Mesenchymal stem cell (in vitro differentiated cells and primary cell): ENCODE data around the gene SMURF2.
A peak's percentile ranks its signal among the peaks of the same experiment; 100 is the strongest.

Source experiments
- DNase-seq: peaks from one replicate; pipeline ENCODE4 v3.0.0-alpha.2; 2013
- H2AFZ ChIP-seq: one replicate; pipeline ENCODE4 v1.6.1; 2013; ENCODE audit warnings: low read depth, mild to moderate bottlenecking, control low read depth, inconsistent platforms, low read length, moderate library complexity
- H2AK5ac ChIP-seq: 2 replicates; pipeline ENCODE4 v1.6.1; 2013; ENCODE audit warnings: low read length, moderate library complexity, mild to moderate bottlenecking, inconsistent platforms; ENCODE audit not compliant: severe bottlenecking
- H2BK120ac ChIP-seq: one replicate; pipeline ENCODE4 v1.6.1; 2013; ENCODE audit warnings: low read depth, mild to moderate bottlenecking, inconsistent platforms, low read length, moderate library complexity
- H2BK12ac ChIP-seq, 2 experiments: one replicate each; pipeline ENCODE4 v1.6.1; 2013; ENCODE audit warnings: inconsistent platforms in 2 of 2, low read length in 2 of 2, mild to moderate bottlenecking in 2 of 2, moderate library complexity in 2 of 2, control low read depth in 1 of 2
- H2BK15ac ChIP-seq: one replicate; pipeline ENCODE4 v1.6.1; 2013; ENCODE audit warnings: mild to moderate bottlenecking, low read depth, inconsistent platforms; ENCODE audit not compliant: poor library complexity, severe bottlenecking
- H2BK5ac ChIP-seq: 2 replicates; pipeline ENCODE4 v1.6.1; 2013; ENCODE audit warnings: low read depth, mild to moderate bottlenecking, low read length, control low read depth, inconsistent platforms; ENCODE audit not compliant: poor library complexity, severe bottlenecking
- H3K14ac ChIP-seq, 2 experiments: one replicate each; pipeline ENCODE4 v1.6.1; 2013; ENCODE audit warnings: inconsistent platforms in 2 of 2, low read length in 2 of 2, control low read depth in 1 of 2, mild to moderate bottlenecking in 1 of 2, moderate library complexity in 1 of 2
- H3K18ac ChIP-seq, 2 experiments: one replicate each; pipeline ENCODE4 v1.6.1; 2013; ENCODE audit warnings: inconsistent platforms in 2 of 2, low read length in 2 of 2, control low read depth in 1 of 2, low read depth in 1 of 2, mild to moderate bottlenecking in 1 of 2
- H3K23ac ChIP-seq, 2 experiments: one replicate each; pipeline ENCODE4 v1.6.1; 2013; ENCODE audit warnings: inconsistent platforms in 2 of 2, low read length in 2 of 2, mild to moderate bottlenecking in 2 of 2, moderate library complexity in 2 of 2, control low read depth in 1 of 2
- H3K27ac ChIP-seq: 2 replicates; pipeline ENCODE4 v1.5.1; 2013; ENCODE audit warnings: mild to moderate bottlenecking, moderate library complexity, low read length, control low read depth, inconsistent platforms; ENCODE audit not compliant: poor library complexity, severe bottlenecking
- H3K27me3 ChIP-seq, 2 experiments: 2 replicates each; pipeline versions ENCODE4 v1.6.1 to v1.7.0; 2013; ENCODE audit warnings: low read length in 2 of 2, mild to moderate bottlenecking in 2 of 2, moderate library complexity in 2 of 2, control low read depth in 1 of 2, inconsistent platforms in 1 of 2; ENCODE audit not compliant: control insufficient read depth in 1 of 2, insufficient read depth in 1 of 2
- H3K36me3 ChIP-seq, 2 experiments: 2 replicates each; pipeline versions ENCODE4 v1.6.1 to v1.7.0; 2013; ENCODE audit warnings: low read length in 2 of 2, control low read depth in 1 of 2, inconsistent platforms in 1 of 2, low read depth in 1 of 2, mild to moderate bottlenecking in 1 of 2; ENCODE audit not compliant: insufficient read depth in 2 of 2, control insufficient read depth in 1 of 2
- H3K4ac ChIP-seq, 2 experiments: one replicate each; pipeline ENCODE4 v1.6.1; 2013; ENCODE audit warnings: inconsistent platforms in 2 of 2, low read length in 2 of 2, mild to moderate bottlenecking in 2 of 2, moderate library complexity in 2 of 2, control low read depth in 1 of 2, low read depth in 1 of 2
- H3K4me1 ChIP-seq: 2 replicates; pipeline ENCODE4 v1.6.1; 2013; ENCODE audit warnings: low read depth, low read length, control low read depth; ENCODE audit not compliant: control insufficient read depth, insufficient read depth
- H3K4me2 ChIP-seq: 2 replicates; pipeline ENCODE4 v1.6.1; 2013; ENCODE audit warnings: low read length, mild to moderate bottlenecking, inconsistent platforms; ENCODE audit not compliant: poor library complexity, severe bottlenecking
- H3K4me3 ChIP-seq, 2 experiments: 2 replicates each; pipeline versions ENCODE4 v1.5.1 to v1.7.0; 2013; ENCODE audit warnings: low read length in 2 of 2, mild to moderate bottlenecking in 2 of 2, control low read depth in 1 of 2, low read depth in 1 of 2; ENCODE audit not compliant: insufficient read depth in 1 of 2
- H3K79me1 ChIP-seq: replicated peaks from 2 replicates; pipeline ENCODE4 v1.6.1; 2013; ENCODE audit warnings: mild to moderate bottlenecking, control low read depth, low read length, inconsistent platforms; ENCODE audit not compliant: poor library complexity, severe bottlenecking
- H3K9ac ChIP-seq: 2 replicates; pipeline ENCODE4 v1.7.0; 2013; ENCODE audit warnings: mild to moderate bottlenecking, low read length, moderate library complexity
- H3K9me3 ChIP-seq: 2 replicates; pipeline ENCODE4 v1.7.0; 2013; ENCODE audit warnings: mild to moderate bottlenecking, low read length; ENCODE audit not compliant: control insufficient read depth
- H4K8ac ChIP-seq: one replicate; pipeline ENCODE4 v1.6.1; 2013; ENCODE audit warnings: inconsistent platforms, mild to moderate bottlenecking, low read length, moderate library complexity
- H4K91ac ChIP-seq: one replicate; pipeline ENCODE4 v1.6.1; 2013; ENCODE audit warnings: mild to moderate bottlenecking, low read length, inconsistent platforms
- WGBS: methylation state at CpG from one replicate; pipeline ENCODE4 v1.1.7; 2013; ENCODE audit warnings: mixed read lengths; 5-methylcytosine and 5-hydroxymethylcytosine counted together

The SMURF2 gene

GRCh38 chr17:64634218-64634617 is 27.9 kb downstream of the SMURF2 start:
- H3K9ac ChIP-seq: no peak overlapping the region
- no peak overlapping the region for H2BK12ac ChIP-seq
- H3K27me3 ChIP-seq: no peaks in the 10 kb centered on the region
- 100% methylated on average over 1 of the region's 1 CpG for WGBS
- no peak overlapping the region for H3K14ac ChIP-seq
- H2BK5ac ChIP-seq: no peak overlapping the region
- no peaks in the 10 kb centered on the region for H3K79me1 ChIP-seq
- no peak overlapping the region for H3K4me2 ChIP-seq
- H3K23ac ChIP-seq: no peak overlapping the region
- H3K9me3 ChIP-seq: no peaks in the 10 kb centered on the region
- DNase-seq: no peak
- no peak overlapping the region for H3K4me3 ChIP-seq
- H3K27ac ChIP-seq: peak overlapping the region; percentile 57
- peaks cover 14% of the 10 kb centered on the region for H3K4me1 ChIP-seq
- H2BK120ac ChIP-seq: no peak overlapping the region
- H2AFZ ChIP-seq: no peak overlapping the region
- H4K91ac ChIP-seq: no peak overlapping the region
- H2BK15ac ChIP-seq: no peak overlapping the region
- peaks cover 14 to 33% of the 10 kb centered on the region in 2 experiments for H3K36me3 ChIP-seq
- no peak overlapping the region for H3K18ac ChIP-seq
- no peak overlapping the region for H4K8ac ChIP-seq
- H2AK5ac ChIP-seq: peak overlapping the region; percentile 68
- no peak overlapping the region for H3K4ac ChIP-seq

DNA sequence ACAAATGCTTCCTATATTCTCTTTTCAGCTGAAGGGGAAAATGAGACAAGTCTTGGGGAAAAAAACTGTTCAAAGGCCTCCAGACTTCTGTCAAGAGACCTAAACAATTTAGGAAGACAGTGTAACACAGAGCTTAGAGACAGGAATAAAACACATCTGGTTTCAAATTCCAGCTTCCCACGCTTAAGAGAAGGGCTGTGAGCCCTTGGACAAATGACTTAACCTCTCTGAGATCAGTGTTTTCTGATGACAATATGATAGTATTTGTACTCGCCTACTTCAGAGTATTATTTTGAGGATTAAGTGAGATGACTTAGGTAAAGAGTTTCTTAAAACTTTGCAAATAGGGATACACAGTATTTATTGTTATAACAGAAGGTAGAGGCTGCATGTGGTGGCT is 29.5 kb downstream of the SMURF2 start:
- Histone ChIP-seq H4K91ac (no peak overlapping the region), H3K79me1 (no peaks in the 10 kb centered on the region), H4K8ac (no peak overlapping the region), H2AFZ (no peak overlapping the region), H3K27ac (peak overlapping the region; percentile 91), H3K4me1 (peaks cover 13% of the 10 kb centered on the region), H3K4me3 (peak overlapping the region in 1 of 2 experiments; percentile 27), H2BK5ac (no peak overlapping the region), H3K14ac (no peak overlapping the region), H2BK12ac (no peak overlapping the region), H3K4ac (no peak overlapping the region), H3K18ac (no peak overlapping the region), H2AK5ac (peak overlapping the region; percentile 77), H3K9ac (peak overlapping the region; percentile 62), H2BK120ac (no peak overlapping the region), H3K23ac (no peak overlapping the region), H3K4me2 (no peak overlapping the region), H3K36me3 (peaks cover 11 to 29% of the 10 kb centered on the region in 2 experiments), H3K9me3 (no peaks in the 10 kb centered on the region), H3K27me3 (no peaks in the 10 kb centered on the region), H2BK15ac (no peak overlapping the region)
- peak; percentile 67 for DNase-seq
- WGBS: 83% methylated on average over 2 of the region's 2 CpGs

GRCh38 chr17:64632194-64632593 is 29.9 kb downstream of the SMURF2 start:
- H3K36me3 ChIP-seq: peaks cover 10 to 30% of the 10 kb centered on the region in 2 experiments
- no peak overlapping the region for H3K14ac ChIP-seq
- peaks cover 13% of the 10 kb centered on the region for H3K4me1 ChIP-seq
- H4K91ac ChIP-seq: no peak overlapping the region
- H3K4me3 ChIP-seq: peak overlapping the region in 1 of 2 experiments; percentile 27
- no peaks in the 10 kb centered on the region for H3K9me3 ChIP-seq
- no peaks in the 10 kb centered on the region for H3K27me3 ChIP-seq
- H3K9ac ChIP-seq: peak overlapping the region; percentile 62
- no peak overlapping the region for H2BK120ac ChIP-seq
- no peaks in the 10 kb centered on the region for H3K79me1 ChIP-seq
- no peak overlapping the region for H2AK5ac ChIP-seq
- H2BK12ac ChIP-seq: no peak overlapping the region
- no peak overlapping the region for H2AFZ ChIP-seq
- no peak overlapping the region for H2BK15ac ChIP-seq
- no peak overlapping the region for H3K23ac ChIP-seq
- peak overlapping the region in 1 of 2 experiments; percentile 21 for H3K18ac ChIP-seq
- 80% methylated on average over 2 of the region's 3 CpGs for WGBS
- no peak for DNase-seq
- no peak overlapping the region for H3K4me2 ChIP-seq
- peak overlapping the region; percentile 91 for H3K27ac ChIP-seq
- no peak overlapping the region for H4K8ac ChIP-seq
- no peak overlapping the region for H3K4ac ChIP-seq
- no peak overlapping the region for H2BK5ac ChIP-seq

GRCh38 chr17:64630309-64631223 is 31.5 kb downstream of the SMURF2 start:
- H3K14ac ChIP-seq: no peak overlapping the region
- H3K27ac ChIP-seq: peak overlapping the region; percentile 17
- no peak overlapping the region for H3K4me3 ChIP-seq
- no peak overlapping the region for H2BK15ac ChIP-seq
- H3K9ac ChIP-seq: no peak overlapping the region
- H3K18ac ChIP-seq: no peak overlapping the region
- 87% methylated on average over 4 of the region's 6 CpGs for WGBS
- peaks cover 6 to 37% of the 10 kb centered on the region in 2 experiments for H3K36me3 ChIP-seq
- H2AK5ac ChIP-seq: no peak overlapping the region
- H2AFZ ChIP-seq: no peak overlapping the region
- H2BK5ac ChIP-seq: no peak overlapping the region
- DNase-seq: no peak
- H3K4ac ChIP-seq: no peak overlapping the region
- H3K79me1 ChIP-seq: no peaks in the 10 kb centered on the region
- H3K4me1 ChIP-seq: peaks cover 14% of the 10 kb centered on the region
- no peak overlapping the region for H4K91ac ChIP-seq
- H2BK120ac ChIP-seq: no peak overlapping the region
- no peaks in the 10 kb centered on the region for H3K9me3 ChIP-seq
- H3K4me2 ChIP-seq: no peak overlapping the region
- no peak overlapping the region for H2BK12ac ChIP-seq
- no peak overlapping the region for H4K8ac ChIP-seq
- no peak overlapping the region for H3K23ac ChIP-seq
- H3K27me3 ChIP-seq: no peaks in the 10 kb centered on the region
